Measurements from ENCODE around the gene WWOX.
A peak's percentile ranks its signal among the peaks of the same experiment; 100 is the strongest.

Gene WWOX

GRCh38 chr16:78640886-78641285, 541.4 kb downstream of the WWOX start:
- DNase-seq = no peak

DNA sequence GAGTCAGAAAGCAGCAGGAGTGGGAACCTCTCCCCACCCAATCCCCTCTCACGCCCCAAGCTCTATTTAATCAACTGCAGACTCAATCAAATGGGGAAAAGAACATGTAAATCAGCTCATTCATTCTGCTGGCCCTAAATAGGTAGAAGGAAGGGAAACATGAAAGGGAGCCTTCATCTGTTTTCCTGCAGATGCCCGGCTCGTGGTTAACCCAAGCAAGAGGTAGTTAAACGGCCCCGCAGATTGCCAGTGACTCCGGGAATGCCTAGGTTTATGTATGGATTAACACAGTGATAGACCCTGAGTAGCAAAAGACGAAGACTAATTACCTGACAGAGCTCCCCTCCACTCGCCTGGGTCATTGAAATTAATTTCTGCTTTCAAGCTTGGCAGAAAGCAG, 542.0 kb downstream of the WWOX start:
- no peak for DNase-seq

GRCh38 chr16:78642621-78643285, 543.3 kb downstream of the WWOX start:
- no peak for DNase-seq

GRCh38 chr16:78645657-78646056, 546.2 kb downstream of the WWOX start:
- DNase-seq = no peak

- no peak for DNase-seq
These were observed 547.6 kb downstream of the WWOX start for GRCh38 chr16:78647019-78647418.

DNA sequence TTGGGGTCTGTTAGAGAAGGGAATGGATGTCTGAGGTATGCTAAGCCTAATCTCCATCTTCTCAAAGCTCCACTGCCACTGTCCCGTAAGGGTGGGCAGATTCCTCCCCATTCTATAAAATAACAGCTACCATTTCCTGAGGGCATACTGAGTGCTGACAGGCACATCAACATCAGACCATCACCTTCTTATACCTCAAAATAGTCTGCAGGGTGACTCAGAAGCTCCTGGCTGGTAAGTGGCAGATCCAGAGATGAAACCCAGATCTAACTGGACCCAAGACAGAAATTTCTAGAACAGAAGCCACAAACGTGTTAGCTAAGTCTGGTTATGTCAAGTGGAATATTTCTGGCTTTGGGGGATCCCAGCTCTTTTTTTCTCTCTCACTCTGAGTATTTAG, 548.0 kb downstream of the WWOX start:
- no peak for DNase-seq

GRCh38 chr16:78648517-78648916, 549.1 kb downstream of the WWOX start:
- peak in 8 of 56 donors; percentile 4 to 17 (median 9) for DNase-seq

GRCh38 chr16:78650339-78651074, 551.1 kb downstream of the WWOX start:
- DNase-seq = no peak

DNA sequence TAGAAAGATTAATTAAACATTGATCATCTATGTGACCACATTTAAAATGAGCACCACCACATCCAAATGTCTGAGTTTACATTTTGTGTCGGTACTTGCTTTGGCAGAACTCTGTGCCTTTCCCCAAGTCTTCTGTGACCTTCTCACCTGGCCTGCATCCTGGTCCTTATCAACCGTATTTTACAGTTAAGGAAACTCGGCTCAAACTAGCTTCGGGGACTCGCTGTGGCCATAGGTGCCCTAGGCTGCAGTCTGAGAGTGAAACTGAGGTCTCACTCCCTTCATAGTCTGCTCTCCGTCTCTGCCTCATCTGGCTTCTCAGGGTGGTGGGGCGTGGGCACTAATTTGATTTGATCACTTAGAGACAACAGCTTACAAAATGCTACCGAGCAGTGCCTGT, 555.5 kb downstream of the WWOX start:
- no peak for DNase-seq

DNA sequence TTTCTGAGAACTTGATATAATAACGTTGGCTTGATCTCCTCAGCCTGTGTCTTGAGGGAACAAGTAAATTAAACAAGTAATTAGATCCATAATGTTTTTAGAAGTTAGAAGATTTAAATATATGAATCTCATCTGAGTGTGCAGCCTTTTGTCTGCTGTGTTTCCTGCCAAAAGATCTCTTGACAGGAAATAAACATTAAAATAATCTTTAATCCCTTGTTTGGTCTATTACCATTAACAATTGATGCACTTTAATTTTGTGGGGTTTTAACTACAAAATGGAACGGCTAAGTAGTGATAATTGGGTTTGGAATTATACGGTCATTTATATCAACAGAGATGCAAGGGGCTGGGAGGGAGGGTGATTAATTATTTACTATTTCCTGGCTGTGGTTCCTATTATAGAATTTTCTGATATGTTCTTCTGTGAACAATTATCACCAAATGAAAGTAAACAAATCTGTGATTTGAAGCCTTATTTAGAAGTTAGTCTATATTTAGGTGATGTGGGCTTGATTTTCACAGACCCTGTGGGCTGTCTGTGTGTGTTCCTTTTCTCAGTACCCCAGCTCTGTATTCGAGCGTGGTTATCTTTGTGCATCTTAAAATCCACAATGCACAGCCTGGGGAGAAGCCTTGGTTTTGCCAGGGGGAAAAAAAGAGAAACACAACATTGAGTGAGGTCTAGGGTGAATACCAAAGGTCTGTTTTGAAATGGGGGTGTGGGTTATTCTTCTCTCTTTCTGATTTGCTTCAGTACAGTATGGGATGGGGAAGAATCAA, 556.1 kb downstream of the WWOX start:
- DNase-seq = no peak

DNA sequence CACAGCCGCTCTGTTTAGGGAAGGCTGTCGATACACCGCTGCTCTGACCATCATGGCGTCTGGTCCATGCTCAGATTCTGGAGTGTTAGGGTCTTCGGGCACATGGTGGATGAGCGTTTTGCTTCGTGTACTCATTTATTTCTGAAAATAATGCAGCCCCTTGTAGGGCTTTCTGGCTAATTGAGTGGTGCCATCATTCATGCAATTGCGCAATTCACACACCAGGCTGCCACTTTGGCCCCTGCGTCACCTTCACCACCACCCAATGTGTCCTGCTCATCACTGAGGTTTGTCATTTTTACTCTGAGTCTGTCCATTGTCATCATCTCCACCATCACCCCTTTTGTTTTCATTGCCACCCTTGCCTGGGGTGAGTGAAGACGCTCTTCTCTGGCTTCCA, 557.4 kb downstream of the WWOX start:
- no peak for DNase-seq

- no peak for DNase-seq
These were observed 559.8 kb downstream of the WWOX start for GRCh38 chr16:78659216-78659615.

GRCh38 chr16:78659668-78660217, 560.3 kb downstream of the WWOX start:
- DNase-seq = no peak

- no peak for DNase-seq
These were observed 561.3 kb downstream of the WWOX start for GRCh38 chr16:78660795-78661194.

DNA sequence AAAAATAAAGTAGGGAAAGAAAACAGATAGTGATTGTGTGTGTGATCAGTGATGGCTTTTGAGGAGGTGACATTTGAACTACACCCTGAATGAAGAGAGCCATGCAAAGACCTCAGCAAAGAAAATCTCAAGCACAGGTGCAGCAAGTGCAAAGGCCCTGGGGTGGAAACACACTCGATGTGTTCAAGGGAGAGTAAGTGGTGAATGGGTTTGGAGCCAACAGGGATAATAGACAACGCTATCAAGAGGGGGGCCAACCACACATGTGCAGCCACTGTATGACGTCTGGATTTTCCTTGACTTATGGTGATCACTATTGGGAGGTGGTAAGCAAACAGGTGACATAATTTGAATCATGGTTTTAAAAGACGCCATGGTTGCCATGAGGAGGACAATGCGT, 564.2 kb downstream of the WWOX start:
- DNase-seq = no peak

GRCh38 chr16:78664811-78665772, 565.6 kb downstream of the WWOX start:
- DNase-seq = no peak

GRCh38 chr16:78666318-78666717, 566.9 kb downstream of the WWOX start:
- no peak for DNase-seq

- no peak for DNase-seq
These were observed 568.2 kb downstream of the WWOX start for GRCh38 chr16:78667675-78668074.

DNA sequence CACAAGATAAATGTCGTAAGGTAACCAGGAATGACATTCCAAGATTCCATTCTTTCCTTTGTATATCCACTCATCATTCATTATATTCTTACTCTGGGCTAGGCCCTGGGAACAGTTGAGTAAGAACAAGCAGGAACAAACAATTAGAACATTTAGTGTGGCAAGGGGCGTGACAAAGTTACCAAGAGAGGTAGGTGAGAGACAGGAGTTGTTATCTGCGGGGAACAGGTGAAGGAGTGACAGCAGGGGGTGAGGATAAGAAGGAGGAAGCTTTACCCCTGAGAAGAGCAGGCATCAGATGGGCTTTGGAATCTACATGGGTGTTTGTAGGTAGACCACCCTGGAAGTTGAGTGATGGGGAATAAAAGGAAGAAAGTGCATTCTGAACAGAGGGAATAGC, 568.9 kb downstream of the WWOX start:
- DNase-seq = no peak

DNA sequence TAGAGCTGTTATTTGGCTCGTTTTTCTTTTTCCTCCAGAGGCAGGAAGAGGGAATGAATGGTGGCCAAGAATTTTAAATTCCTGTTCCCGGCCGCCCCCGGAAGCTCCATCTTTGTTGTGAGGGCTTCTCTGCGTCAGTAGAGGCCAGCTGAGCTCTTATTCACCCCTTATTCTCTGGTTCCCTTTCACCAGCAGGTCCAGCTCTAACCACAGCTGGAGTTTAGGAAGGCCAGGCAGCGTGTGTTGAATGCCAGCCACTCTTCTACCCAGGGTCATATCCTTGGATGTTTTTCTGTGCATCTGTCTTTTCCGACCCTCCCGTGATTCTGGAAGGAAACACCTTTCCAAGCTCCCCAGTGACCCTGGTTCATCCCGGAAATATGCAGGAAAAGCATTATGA, 570.5 kb downstream of the WWOX start:
- DNase-seq = peak in 1 of 56 donors; percentile 16
